Heart left ventricle (tissue), 13 donors: ENCODE measurements around the gene MAGI2.

Experiments used
- POLR2A ChIP-seq, 2 donors: fragments of 450-650 bp; IDR thresholded peaks; one replicate each; pipeline ENCODE4 v1.6.1; 2017; ENCODE audit warnings: antibody characterized with exemption in 2 of 2, mild to moderate bottlenecking in 2 of 2, moderate library complexity in 2 of 2
- TF ChIP-seq, protein P1 (sequence below), 12 donors: fragments of 200-600 bp; sonication (generic) in 4 of 12; IDR thresholded peaks; one replicate each; pipeline versions ENCODE4 v1.5.0 to v1.8.0; 2018 to 2022; ENCODE audit warnings: antibody characterized with exemption in 12 of 12, mild to moderate bottlenecking in 5 of 12
- donor health status: ischemic (EF 13 %, LVEDD 7.1; RV severe dilation, severe dysfunction).
- donor health status: DM: no; HTN: yes; CAD: no.
- donor health status: DM: no; HTN: no; CAD: no.
- donor health status: ischemic (EF 25% LVEDD 6.9; RV normal size, moderate dysfunction).
- donor health status: ischemic (EF 25% LVEDD 5.7; RV mildly dilated, moderate dysfunction).
- donor health status: ischemic (EF 35%, LVEDD 5.7; RV mildly dilated, moderate dysfunction).
- donor health status: nonischemic (EF 11% LVEDD 7.7; RV severe dilation, severe dysfunction).
- donor health status: DM: yes; HTN: yes; CAD: no.
- donor health status: PGD.
- donor health status: ischemic (EF 29% LVEDD 5.4; RV normal size, mild dysfunction).
- donor health status: nonischemic (EF 23%, LVEDD 6.1; RV moderate dilation, normal function).

DNA sequence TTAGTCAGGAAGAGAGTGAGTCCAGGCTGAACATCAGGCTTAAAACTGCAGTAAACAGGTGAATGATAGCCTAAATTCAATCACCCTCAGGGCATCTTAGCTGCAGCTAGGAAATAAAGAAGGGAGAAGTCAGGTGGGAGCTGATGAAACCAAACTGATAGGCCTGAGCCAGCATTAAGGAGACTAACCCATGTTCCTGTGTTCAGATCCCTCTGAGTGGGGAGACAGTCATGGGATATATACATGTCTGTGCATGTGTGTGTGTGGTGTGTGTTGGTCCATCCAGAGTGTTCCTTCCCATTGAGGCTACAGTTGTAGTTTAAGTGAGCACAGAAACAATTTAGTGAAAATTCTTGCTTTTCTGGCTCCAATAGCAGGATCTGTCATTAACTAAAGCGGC is 1174.0 kb downstream of the MAGI2 start:
- TF ChIP-seq, protein P1, sequence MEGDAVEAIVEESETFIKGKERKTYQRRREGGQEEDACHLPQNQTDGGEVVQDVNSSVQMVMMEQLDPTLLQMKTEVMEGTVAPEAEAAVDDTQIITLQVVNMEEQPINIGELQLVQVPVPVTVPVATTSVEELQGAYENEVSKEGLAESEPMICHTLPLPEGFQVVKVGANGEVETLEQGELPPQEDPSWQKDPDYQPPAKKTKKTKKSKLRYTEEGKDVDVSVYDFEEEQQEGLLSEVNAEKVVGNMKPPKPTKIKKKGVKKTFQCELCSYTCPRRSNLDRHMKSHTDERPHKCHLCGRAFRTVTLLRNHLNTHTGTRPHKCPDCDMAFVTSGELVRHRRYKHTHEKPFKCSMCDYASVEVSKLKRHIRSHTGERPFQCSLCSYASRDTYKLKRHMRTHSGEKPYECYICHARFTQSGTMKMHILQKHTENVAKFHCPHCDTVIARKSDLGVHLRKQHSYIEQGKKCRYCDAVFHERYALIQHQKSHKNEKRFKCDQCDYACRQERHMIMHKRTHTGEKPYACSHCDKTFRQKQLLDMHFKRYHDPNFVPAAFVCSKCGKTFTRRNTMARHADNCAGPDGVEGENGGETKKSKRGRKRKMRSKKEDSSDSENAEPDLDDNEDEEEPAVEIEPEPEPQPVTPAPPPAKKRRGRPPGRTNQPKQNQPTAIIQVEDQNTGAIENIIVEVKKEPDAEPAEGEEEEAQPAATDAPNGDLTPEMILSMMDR (IDR thresholded peaks at IDR 0.05), result no peak
- no peak for TF ChIP-seq POLR2A (IDR thresholded peaks at IDR 0.05)
